Embryonic facial prominence (tissue), 1 donor: ENCODE results near the gene NCAPH2.

Experiments
- DNase-seq: peaks from one replicate; pipeline ENCODE4 v3.0.0-alpha.2; 2016; ENCODE audit errors: extremely low spot score

NCAPH2 gene

DNA sequence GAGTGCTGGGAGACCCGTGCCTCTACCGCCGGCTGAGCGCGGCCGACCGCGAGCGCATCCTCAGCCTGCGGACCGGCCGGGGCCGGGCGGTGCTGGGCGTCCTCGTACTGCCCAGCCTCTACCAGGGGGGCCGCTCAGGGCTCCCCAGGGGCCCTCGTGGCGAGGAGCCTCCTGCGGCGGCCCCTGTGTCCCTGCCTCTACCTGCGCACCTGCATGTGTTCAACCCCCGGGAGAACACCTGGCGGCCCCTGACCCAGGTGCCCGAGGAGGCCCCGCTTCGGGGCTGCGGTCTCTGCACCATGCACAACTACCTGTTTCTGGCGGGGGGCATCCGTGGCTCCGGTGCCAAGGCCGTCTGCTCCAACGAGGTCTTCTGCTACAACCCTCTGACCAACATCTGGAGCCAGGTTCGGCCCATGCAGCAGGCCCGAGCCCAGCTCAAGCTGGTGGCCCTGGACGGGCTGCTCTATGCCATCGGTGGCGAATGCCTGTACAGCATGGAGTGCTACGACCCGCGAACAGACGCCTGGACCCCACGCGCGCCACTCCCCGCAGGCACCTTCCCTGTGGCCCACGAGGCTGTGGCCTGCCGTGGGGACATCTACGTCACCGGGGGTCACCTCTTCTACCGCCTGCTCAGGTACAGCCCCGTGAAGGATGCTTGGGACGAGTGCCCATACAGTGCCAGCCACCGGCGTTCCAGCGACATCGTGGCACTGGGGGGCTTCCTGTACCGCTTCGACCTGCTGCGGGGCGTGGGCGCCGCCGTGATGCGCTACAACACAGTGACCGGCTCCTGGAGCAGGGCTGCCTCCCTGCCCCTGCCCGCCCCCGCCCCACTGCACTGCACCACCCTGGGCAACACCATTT is 41.1 kb downstream of the NCAPH2 start:
- no peak for DNase-seq

DNA sequence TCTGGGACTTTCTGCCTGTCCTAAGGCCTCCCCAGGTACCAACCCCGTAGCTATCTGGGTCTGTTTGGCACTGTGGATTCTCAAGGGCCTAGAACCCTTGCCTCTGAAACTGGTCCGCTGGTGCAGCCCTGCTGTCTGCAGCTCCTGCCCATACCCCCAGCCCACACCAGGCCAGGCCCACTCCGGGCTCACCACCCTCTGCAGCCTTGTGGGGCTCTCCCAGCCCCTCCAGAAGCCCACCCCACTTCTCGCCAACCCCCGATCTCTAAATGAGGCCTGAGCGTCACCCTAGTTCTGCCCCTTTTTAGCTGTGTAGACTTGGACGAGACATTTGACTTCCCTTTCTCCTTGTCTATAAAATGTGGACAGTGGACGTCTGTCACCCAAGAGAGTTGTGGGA is 42.4 kb downstream of the NCAPH2 start:
- no peak for DNase-seq

DNA sequence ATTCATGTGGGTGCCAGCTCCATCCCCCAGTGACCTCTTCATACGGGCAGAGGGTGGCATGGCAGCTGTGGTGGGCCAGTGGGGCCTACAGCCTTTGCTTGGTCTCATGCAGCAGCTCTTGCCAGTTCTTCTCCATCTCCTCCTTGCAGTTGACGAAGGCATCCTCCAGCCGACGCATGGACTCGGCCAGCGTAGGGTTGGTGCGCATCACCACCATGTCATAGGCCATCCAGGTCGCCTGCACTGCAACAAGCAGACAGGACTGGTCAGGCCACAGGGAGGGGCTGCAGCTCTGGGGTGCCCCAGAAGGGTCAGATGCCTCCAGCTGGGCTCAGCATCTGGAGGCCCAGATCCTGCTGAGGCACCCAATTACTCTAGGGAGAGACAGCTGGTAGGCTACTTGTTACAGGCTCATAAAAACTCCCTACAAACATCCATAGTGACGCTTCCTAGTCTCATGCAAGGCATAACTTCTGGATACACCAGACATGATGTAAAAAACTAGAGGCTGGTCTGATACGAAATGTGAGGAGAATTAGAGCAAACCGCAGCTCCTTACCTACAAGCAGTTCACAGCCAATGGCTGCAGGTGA is 43.2 kb downstream of the NCAPH2 start:
- no peak for DNase-seq

DNA sequence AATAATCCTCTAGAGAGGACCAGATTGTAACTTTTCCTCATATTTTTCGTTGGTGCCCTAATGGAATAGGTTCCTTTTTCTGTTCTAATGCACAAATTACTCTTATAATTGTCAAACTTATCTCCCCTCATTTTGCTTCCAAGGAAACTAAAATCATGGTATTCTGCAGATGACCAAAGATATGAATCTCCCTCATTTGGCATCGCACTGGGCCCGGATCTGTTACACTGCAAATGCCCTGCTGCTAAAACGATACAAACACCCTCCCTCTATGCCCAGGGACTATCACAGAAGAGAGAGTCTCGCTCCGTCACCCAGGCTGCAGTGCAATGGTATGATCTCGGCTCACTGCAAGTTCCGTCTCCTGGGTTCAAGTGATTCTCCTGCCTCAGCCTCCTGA is 45.3 kb downstream of the NCAPH2 start:
- DNase-seq = no peak

DNA sequence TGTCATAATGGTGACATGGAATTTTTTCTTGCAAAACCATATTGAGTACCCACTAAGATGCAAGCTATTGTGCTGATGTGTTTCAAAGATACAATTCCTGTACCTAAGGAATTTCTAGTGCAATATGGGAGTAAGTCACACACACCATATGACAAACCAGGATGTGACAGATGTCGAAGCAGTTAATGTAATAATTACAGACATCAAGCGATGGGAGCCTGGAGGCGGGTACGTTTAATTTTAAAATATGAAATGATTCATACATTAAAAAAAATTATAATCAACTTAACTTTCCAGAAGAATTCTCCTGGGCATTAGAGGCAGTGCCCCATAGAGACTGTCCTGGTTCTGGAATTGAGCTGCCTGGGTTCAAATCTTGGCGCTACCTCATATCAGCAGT is 48.7 kb downstream of the NCAPH2 start:
- DNase-seq = no peak

DNA sequence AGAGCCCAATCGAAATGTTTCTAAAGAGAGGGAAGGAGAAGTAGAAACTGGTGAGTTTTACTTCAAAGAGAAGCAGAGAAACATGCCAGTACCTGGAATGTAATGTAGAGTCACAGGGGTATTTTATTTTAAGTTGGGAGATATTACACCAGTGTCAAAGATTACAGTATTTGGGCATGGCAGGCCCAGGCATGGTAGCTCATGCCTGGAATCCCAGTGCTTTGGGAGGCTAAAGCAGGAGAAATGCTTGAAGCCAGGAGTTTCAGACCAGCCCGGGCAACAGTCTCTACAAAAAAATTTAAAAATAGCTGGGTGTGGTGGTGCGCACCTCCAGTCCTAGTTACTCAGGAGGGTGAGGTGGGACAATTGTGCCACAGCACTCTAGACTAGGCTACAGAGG is 52.0 kb downstream of the NCAPH2 start:
- no peak for DNase-seq

DNA sequence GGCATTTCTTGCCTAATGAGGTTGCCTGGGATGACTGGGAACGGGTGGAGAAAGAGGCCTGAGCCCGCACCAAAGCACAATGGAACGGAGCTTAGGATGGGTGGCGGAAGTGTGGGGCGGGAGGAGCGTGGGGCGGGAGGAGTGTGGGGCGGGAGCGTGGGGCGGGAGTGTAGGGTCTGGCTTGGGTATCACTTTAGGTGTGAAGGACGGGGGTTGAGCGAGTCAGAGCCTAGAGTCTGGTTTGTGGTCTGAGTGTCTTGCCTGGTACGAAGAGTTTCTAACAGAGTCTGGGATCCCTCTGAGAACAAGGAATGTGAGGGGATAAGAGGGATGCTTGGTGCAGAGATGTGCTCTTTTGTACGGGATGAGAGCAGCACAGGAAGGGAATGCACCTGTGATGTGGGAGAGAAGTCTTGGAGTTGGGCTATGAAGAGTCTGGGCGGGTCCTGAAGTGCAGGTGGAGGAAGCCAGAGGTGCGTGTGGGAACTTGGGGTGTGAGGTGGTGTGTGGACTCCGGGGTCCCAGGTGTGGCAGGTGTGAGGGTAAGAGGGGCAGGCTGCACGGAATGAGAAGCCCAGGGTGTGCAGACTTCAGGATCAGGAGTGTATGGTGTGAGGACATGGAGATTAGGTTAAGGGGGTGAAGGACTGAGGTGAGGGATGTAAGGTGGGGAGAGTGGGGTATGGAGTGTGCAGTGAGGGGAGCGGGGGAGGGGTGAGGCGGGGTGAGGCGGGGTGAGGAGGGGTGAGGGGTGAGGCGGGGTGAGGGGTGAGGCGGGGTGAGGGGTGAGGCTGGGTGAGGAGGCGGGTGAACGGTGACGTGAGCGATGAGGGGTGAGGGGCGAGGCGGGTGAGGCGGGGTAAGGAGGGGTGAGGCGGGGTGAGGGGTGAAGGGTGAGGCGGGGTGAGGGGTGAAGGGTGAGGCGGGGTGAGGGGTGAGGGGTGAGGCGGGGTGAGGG is 53.7 kb downstream of the NCAPH2 start:
- no peak for DNase-seq

DNA sequence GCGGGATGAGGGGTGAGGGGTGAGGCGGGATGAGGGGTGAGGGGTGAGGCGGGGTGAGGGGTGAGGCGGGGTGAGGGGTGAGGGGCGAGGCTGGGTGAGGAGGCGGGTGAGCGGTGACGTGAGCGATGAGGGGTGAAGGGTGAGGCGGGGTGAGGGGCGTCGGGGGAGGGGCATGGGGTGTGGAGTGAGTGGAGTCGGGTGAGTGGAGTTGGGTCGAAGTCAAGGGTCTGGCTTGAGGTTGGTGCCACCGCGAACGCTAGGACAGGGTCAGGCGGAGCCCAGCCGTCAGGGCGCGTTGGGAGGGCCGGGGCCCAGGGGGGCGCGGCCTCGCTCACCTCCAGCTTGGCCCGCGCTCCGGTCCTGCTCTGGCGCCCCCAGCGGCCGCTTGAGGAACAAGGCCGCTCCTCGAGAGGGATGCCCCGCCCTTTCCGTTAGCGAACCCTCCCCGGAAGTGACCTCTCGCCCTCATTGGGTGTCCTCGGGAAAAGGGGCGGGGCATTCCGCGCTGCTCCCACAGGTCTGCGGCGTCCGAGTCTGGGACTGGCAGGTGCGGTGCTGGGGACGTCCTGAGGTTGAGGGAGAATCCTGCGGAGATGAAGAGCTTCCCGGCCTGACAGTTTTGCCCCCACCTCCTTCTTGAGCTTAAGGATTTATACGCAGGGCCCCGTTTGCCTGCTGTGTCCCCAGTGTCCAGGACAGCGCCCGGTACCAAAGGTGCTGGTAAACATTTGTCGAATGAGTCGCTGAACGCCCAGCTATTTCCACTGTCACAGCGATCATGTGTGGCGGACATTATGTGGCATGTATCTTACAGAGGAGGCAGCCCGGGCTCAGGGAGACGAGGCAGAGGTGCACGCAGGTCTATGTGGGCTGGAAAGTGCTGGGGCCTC is 54.7 kb downstream of the NCAPH2 start, which contains the start of gene SYCE3:
TSS of gene SYCE3 (minus strand) at position 397 of the 890 bp plus-strand sequence. CDS start 6,514 bp downstream, outside the sequence.
- DNase-seq = peak; percentile 73

DNA sequence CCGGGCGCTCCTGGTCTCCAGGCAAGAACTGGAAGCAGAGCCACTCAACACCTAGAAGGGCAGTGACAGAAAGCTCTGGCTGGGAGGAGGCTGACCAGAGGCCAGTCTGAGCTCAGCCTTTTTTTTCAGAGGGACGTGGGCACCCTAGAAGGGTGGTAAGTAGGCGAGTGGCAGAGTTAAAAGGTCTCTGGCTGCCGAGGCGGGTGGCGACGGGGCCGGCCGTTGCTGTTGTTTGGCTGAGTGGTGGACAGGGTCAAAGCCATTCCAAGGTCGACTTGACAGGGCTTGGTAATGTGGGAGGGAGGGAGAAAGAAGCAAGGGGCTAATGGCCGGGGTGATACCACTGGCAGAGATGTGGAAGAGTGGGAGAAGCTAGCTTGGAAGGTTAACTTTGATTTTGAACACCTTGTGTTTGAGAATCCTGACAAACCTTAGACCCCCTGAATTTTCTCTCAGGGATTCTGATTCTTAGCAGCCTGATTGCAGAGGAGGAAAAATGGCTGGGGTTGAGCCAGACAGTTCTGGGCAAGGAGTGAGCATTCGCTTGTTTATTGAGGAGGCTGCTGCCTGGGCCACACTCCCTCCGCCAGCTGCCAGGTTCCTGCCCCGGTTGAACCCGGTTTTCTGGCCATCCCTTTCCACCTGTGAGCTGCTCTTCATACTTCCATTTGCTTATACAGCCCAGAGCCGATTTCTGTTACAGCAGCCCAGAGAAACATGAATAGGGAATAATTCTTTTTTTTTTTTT is 55.6 kb downstream of the NCAPH2 start:
- no peak for DNase-seq

DNA sequence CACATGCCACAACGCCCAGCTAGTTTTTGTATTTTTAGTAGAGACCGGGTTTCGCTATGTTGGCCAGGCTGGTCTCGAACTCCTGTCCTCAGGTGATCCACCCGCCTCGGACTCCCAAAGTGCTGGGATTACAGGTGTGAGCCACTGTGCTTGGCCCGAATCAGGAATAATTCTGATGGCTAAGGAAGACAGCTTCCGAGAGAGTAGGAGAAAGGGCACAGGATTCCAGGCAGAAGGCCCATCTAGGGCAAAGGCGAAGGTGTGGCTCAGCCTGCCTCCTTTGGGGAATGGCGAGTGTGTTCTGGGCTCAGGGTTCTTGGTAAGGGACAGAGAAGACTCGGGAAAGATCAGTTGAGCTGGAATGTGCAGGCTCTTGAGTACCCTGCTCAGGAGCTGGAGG is 56.3 kb downstream of the NCAPH2 start:
- DNase-seq = no peak

DNA sequence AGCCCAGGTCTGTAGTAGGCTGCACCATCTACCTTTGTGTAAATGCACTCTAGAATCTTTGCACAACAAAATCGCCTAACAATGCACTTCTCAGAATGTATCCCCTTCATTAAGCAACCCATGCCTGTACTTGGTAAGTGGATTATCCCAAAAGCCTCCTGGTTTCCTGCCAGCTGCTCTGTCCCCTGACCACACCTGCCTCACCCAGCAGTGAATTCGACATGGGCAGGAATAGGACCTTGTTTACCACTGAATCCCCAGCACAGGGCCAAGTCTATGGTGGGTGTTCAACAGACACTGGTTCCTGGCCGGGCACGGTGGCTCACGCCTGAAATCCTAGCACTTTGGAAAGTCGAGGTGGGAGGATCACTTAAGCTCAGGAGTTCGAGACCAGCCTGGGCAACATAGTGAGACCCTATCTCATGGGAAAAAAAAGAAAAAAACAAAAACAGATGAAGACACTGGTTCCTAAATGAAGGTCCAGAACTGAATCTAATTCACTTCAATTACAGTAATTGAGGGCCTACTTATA is 59.8 kb downstream of the NCAPH2 start:
- no peak for DNase-seq

DNA sequence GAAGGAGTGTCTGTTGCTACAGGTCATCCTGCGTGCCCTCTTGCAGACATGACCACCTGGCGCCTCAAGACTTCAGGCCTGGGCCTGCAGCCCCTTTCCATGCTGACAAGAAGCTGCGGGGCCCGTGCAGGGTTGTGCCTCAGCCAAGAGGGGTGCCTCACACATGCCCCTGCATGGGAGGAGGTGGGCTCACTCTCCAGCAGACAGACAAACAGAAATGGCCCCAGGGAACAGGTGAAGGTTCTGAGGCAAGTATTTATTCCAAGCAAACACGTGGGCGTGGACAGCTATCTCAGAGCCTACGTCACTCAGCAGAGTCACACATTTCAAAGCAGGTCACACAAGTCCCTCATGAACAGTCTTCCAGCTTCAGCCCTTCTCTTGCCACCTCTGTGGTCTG is 60.6 kb downstream of the NCAPH2 start:
- no peak for DNase-seq

DNA sequence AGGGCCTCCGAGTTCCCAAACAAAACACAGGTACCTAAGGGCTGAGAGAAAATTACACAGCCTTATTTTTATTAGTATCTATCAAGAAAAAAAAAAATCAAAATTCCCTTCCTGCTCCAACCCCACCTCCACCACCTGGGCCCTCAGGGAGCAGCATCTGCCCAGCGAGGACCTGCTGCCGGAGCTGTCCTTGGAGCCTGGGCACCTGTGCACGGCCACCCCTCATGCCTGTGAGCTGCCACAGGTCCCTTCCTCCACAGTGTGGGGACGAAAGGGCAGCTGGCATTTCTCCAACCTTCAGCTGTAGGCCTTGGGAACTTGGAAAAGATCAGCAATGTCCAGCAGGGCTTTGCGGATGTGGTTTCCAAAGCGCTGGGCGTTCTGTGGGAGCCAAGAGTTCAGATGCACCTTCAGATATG is 61.0 kb downstream of the NCAPH2 start:
- no peak for DNase-seq

DNA sequence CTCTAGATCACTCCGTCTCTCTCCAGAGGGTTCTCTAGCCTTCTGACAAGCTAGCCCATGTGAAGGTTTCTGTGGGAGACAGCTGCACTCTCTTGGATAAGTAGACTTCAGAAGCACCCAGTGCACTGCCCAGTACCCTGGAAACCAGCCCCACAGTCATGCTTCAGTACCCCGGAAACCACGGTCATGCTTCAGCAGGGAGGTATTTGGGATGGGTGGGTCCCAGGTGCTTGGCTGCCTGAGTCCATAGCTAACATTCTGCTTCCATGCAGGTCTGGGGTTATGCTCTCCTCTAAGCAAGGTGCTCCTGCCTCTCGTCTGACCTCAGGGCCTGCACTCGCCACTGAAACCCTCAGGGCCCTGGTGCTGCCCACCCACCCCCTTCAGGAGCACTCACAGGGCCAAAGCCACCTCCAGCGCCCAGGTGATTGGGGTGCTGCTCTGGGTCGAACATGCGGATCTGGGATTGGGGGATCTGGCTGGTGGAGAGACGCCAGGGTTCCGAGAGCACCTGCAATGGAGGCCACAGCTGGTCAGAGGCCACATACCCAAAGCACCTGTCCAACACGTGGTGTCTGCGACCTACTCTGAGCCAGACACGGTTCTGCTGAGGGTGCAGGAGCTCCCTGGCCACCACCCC is 62.0 kb downstream of the NCAPH2 start:
- DNase-seq = no peak

DNA sequence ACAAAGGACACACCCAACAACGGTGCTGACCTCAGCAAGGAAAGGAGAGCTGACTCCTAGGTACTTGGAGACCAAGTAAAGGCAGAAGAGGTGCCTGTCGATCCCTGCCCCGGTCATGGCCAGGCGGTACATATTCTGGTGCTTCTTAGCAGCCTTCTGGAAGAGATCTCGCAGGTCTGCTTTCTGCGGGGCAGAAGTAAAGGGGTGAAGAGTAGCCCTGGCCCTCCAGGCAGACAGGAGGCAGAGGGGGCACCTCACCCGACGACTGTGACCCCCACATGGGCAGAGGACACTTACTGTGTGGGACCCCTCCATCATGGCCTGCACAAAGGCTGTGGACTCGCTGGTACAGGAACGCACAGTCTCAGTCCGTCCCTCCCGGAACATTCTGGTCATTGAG is 62.8 kb downstream of the NCAPH2 start:
- DNase-seq = no peak

DNA sequence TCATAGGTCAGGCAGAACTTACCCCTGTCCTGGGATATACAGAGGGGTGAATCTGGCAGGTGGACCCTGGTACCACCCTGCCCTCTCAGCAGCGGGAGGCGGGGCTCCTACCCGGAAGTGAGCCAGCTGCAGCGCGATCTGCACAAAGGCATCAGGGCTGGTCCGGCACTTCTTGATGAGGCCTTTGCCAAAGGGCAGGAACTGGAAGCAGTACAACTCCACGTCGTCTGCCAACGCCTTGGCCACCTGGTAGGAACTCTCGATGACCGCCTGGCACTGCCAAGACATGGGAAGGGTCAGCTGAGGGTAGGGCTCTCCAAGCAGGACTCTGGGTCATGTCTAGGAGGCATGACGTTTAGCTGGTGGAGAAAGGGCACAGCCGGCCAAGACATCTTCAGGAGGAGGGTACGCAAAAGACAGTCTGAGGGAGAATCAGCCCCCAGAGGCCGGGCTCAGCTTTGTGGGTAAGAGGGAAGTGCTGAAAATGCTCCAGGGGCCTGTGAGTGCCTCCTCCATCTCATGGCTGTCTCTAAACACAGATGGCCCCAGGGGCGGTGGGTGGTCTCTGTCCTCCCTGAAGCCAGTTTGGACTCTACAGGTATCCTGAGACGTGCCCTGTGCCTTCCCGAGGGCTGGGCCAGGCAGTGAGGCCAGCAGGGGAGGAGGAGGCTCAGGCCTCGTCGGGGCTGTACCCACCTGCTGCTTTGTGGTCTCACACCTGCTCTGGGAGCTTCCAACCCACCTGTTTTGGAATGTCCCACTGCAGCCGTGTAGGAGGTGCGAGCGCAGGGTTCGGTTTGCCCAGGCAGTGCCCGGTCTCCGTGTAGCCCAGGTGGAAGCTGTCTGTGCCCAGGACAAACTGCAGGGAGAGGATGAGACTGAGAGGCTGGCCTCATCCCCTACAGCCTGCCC is 63.5 kb downstream of the NCAPH2 start:
- DNase-seq = no peak

DNA sequence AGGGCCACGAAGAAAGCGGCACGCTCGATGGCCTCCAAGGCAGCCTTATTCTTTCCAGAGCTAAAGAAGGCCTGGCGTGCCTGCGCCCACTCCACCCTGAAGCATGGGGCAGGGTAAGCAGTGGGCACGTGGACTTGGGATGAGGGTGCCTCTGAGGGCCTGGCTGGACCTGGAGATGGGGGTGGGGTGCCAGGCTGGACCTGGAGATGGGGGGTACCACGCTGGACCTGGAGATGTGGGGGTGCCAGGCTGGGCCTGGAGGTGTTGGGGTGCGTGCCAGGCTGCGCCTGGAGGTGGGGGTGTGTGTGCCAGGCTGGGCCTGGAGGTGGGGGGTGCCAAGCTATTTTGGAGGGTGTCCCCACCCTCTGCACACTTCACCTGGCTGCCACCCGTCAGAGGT is 64.9 kb downstream of the NCAPH2 start:
- DNase-seq = no peak
